Left forelimb (tissue), 1 donor: ENCODE results near the gene PAX6.
A peak's percentile ranks its signal among the peaks of the same experiment; 100 is the strongest.

Source experiments
- DNase-seq: peaks from one replicate; pipeline ENCODE4 v3.0.0-alpha.2; 2018; ENCODE audit warnings: low spot score

PAX6 gene

GRCh38 chr11:31810779-31811647 is at the start of gene PAX6:
PAX6 (minus strand) TSS chr11:31811322; CDS start chr11:31806411, 4,911 bp downstream.
- DNase-seq, result peak; percentile 71

- DNase-seq, result no peak
Observed at GRCh38 chr11:31860391-31860790, 49.3 kb upstream of the PAX6 start.

GRCh38 chr11:31856248-31856647 is 45.1 kb upstream of the PAX6 start:
- DNase-seq, result no peak

GRCh38 chr11:31855466-31855865 is 44.3 kb upstream of the PAX6 start:
- no peak for DNase-seq

- DNase-seq, result no peak
Observed at GRCh38 chr11:31850365-31850764, 39.2 kb upstream of the PAX6 start.

- DNase-seq, result no peak
Observed at GRCh38 chr11:31847761-31848160, 36.6 kb upstream of the PAX6 start.

GRCh38 chr11:31845331-31845730 is 34.2 kb upstream of the PAX6 start:
- no peak for DNase-seq

GRCh38 chr11:31844351-31844750 is 33.2 kb upstream of the PAX6 start:
- DNase-seq, result no peak

GRCh38 chr11:31841435-31841834 is 30.3 kb upstream of the PAX6 start:
- no peak for DNase-seq

- DNase-seq, result no peak
Observed at GRCh38 chr11:31834237-31834636, 23.1 kb upstream of the PAX6 start.

- DNase-seq, result no peak
Observed at GRCh38 chr11:31830406-31830805, 19.3 kb upstream of the PAX6 start.

- DNase-seq, result no peak
Observed at GRCh38 chr11:31828217-31828616, 17.1 kb upstream of the PAX6 start.

GRCh38 chr11:31827455-31828206 is 16.5 kb upstream of the PAX6 start:
- DNase-seq, result no peak

- DNase-seq, result no peak
Observed at GRCh38 chr11:31826536-31827438, 15.7 kb upstream of the PAX6 start.

- no peak for DNase-seq
Observed at GRCh38 chr11:31825838-31826484, 14.8 kb upstream of the PAX6 start.

- DNase-seq, result peak; percentile 66
Observed at GRCh38 chr11:31824879-31825837, 14.0 kb upstream of the PAX6 start.

GRCh38 chr11:31824332-31824878 is 13.3 kb upstream of the PAX6 start:
- DNase-seq, result no peak

- no peak for DNase-seq
Observed at GRCh38 chr11:31823644-31824331, 12.7 kb upstream of the PAX6 start.

- DNase-seq, result no peak
Observed at GRCh38 chr11:31822927-31823643, 12.0 kb upstream of the PAX6 start.
